Measurements from ENCODE around the gene COPS2. TPM values are rescaled to one million over a fixed set of nuclear protein-coding genes. Genes with fewer than 3 reads are reported as not detected.

Gene COPS2
- polyA plus RNA-seq, 2 of the 4 experiments (the other 2 are of a cell fraction), result 64.8 to 66.6 TPM

- no peak for TF ChIP-seq MAZ (IDR thresholded peaks at IDR 0.05; ENCODE audit: borderline replicate concordance, low read depth, low read length)
- no peak for TF ChIP-seq FOXS1 (CRISPR knock-in tag; IDR thresholded peaks at IDR 0.05)
- no peak for TF ChIP-seq EHF (CRISPR knock-in tag; IDR thresholded peaks at IDR 0.05)
- no peak for TF ChIP-seq ZSCAN20 (CRISPR knock-in tag; IDR thresholded peaks at IDR 0.05)
- no peak for TF ChIP-seq TFCP2L1 (CRISPR knock-in tag; IDR thresholded peaks at IDR 0.05)
- TF ChIP-seq RFX5 (IDR thresholded peaks at IDR 0.05), result no peak
- no peak for TF ChIP-seq MAX (IDR thresholded peaks at IDR 0.05)
- TF ChIP-seq ELK1 (IDR thresholded peaks at IDR 0.05; ENCODE audit: low read depth, low read length), result no peak
- TF ChIP-seq POLR2A (IDR thresholded peaks at IDR 0.05; ENCODE audit: low read length), result no peak
- TF ChIP-seq HOXB5 (CRISPR knock-in tag; IDR thresholded peaks at IDR 0.05), result no peak
- no peak for TF ChIP-seq CHD2 (IDR thresholded peaks at IDR 0.05; ENCODE audit: low read length, partially characterized antibody)
- TF ChIP-seq CHD4 (IDR thresholded peaks at IDR 0.05; ENCODE audit: borderline replicate concordance), result no peak
- TF ChIP-seq HDAC2 (IDR thresholded peaks at IDR 0.05), result no peak
- no peak for TF ChIP-seq NFE2L2 (conservative IDR thresholded peaks at IDR 0.05; ENCODE audit: low read length)
- POLR2A ChIA-PET, result no interaction called here
- FAIRE-seq, result no peak
- no peak for ATAC-seq
- no peaks in the 10 kb centered on the region for H3K9me3 ChIP-seq
- DNase-seq (ENCODE audit: low read depth in 1 of 2, low spot score in 1 of 2), result no peak
- no peak overlapping the region for H3K4me2 ChIP-seq
- no peak overlapping the region for H3K27ac ChIP-seq
- 96% methylated on average over 1 of the region's 1 CpG for WGBS (ENCODE audit: missing lambda C conversion rate)
- no peaks in the 10 kb centered on the region for H3K4me1 ChIP-seq
- CTCF ChIA-PET, result no interaction called here
- no peak overlapping the region for H3K4me3 ChIP-seq
Measured at GRCh38 chr15:49121901-49122300, 33.5 kb downstream of the COPS2 start.

GRCh38 chr15:49120832-49121231 is 34.6 kb downstream of the COPS2 start:
- H3K9me3 ChIP-seq, result no peaks in the 10 kb centered on the region
- no peaks in the 10 kb centered on the region for H3K4me1 ChIP-seq
- ATAC-seq, result no peak
- TF ChIP-seq HDAC2 (IDR thresholded peaks at IDR 0.05), result no peak
- no peak for TF ChIP-seq TP53 (CRISPR knock-in tag; IDR thresholded peaks at IDR 0.05)
- TF ChIP-seq KDM1A (IDR thresholded peaks at IDR 0.05; ENCODE audit: low read depth), result no peak
- no peak for TF ChIP-seq EHF (CRISPR knock-in tag; IDR thresholded peaks at IDR 0.05)
- no peak for TF ChIP-seq EHMT2 (IDR thresholded peaks at IDR 0.05; ENCODE audit: low read depth)
- TF ChIP-seq REST (IDR thresholded peaks at IDR 0.05), result no peak
- DNase-seq (ENCODE audit: low read depth in 1 of 2, low spot score in 1 of 2), result no peak
- no peak overlapping the region for H3K27ac ChIP-seq
- 92% methylated on average over 4 of the region's 4 CpGs for WGBS (ENCODE audit: missing lambda C conversion rate)
- CTCF ChIA-PET, result no interaction called here
- POLR2A ChIA-PET, result interaction anchor here (0.5 kb wide), 1 partner anchor 12 kb away, joined by 3 read pairs; no protein-coding TSS in a partner anchor
- H3K4me2 ChIP-seq, result no peak overlapping the region
- no peak overlapping the region for H3K4me3 ChIP-seq
- no peak for FAIRE-seq

- Histone ChIP-seq H3K27ac (no peak overlapping the region), H3K4me3 (no peak overlapping the region), H3K9me3 (no peaks in the 10 kb centered on the region), H3K4me1 (no peaks in the 10 kb centered on the region), H3K4me2 (no peak overlapping the region)
- ChIA-PET POLR2A (no interaction called here), CTCF (no interaction called here)
- DNase-seq (ENCODE audit: low read depth in 1 of 2, low spot score in 1 of 2) (no peak), FAIRE-seq (no peak), ATAC-seq (no peak)
- WGBS (ENCODE audit: missing lambda C conversion rate), result 88% methylated on average over 4 of the region's 4 CpGs
- no peak for TF ChIP-seq CHD2 (IDR thresholded peaks at IDR 0.05; ENCODE audit: low read length, partially characterized antibody)
- TF ChIP-seq NR3C1 (IDR thresholded peaks at IDR 0.05), result no peak
- TF ChIP-seq MAZ (IDR thresholded peaks at IDR 0.05; ENCODE audit: borderline replicate concordance, low read depth, low read length), result no peak
- no peak for TF ChIP-seq E2F6 (IDR thresholded peaks at IDR 0.05; ENCODE audit: borderline replicate concordance, low read depth)
- TF ChIP-seq BCL3 (IDR thresholded peaks at IDR 0.05), result no peak
- TF ChIP-seq PHF8 (IDR thresholded peaks at IDR 0.05; ENCODE audit: borderline replicate concordance, low read depth), result no peak
- TF ChIP-seq NPAS2 (CRISPR knock-in tag; IDR thresholded peaks at IDR 0.05; ENCODE audit: borderline replicate concordance), result no peak
- TF ChIP-seq EHMT2 (IDR thresholded peaks at IDR 0.05; ENCODE audit: low read depth), result no peak
- TF ChIP-seq KDM5A (IDR thresholded peaks at IDR 0.05), result no peak
Measured at GRCh38 chr15:49116108-49116857, 39.1 kb downstream of the COPS2 start.
